Fibroblast of villous mesenchyme (primary cell): ENCODE data around the gene NAT16. TPM values are rescaled to one million over a fixed set of nuclear protein-coding genes. Genes with fewer than 3 reads are reported as not detected.
"Not testable (repeated sequence)": the region's sequence is repeated elsewhere in the genome, so short reads cannot be mapped to it uniquely, and the experiment has no call there.

Source experiments
- DNase-seq: peaks from one replicate; pipeline ENCODE4 v3.0.0-alpha.2; 2010; ENCODE audit warnings: low read depth
- H3K4me3 ChIP-seq: 2 replicates; pipeline ENCODE4 v1.5.1; 2011; ENCODE audit warnings: low read depth, mild to moderate bottlenecking, low read length
- small RNA-seq: library from RNA; depleted of rRNA; stranded (forward); fragments of <200 nt; gene quantifications from one replicate; pipeline ENCODE3, GENCODE V24; 2012
- total RNA-seq: library from RNA; depleted of rRNA; stranded (reverse); fragments of >200 nt; gene quantifications from 2 replicates; pipeline ENCODE4 v1.2.3, GENCODE V29; 2012
- TF ChIP-seq, protein P1 (sequence below): IDR thresholded peaks from 2 replicates; pipeline ENCODE4 v1.5.1; 2012; ENCODE audit warnings: low read depth, mild to moderate bottlenecking, low read length; ENCODE audit not compliant: insufficient read depth

NAT16 gene
- total RNA-seq, 1 donor, result not detected

DNA sequence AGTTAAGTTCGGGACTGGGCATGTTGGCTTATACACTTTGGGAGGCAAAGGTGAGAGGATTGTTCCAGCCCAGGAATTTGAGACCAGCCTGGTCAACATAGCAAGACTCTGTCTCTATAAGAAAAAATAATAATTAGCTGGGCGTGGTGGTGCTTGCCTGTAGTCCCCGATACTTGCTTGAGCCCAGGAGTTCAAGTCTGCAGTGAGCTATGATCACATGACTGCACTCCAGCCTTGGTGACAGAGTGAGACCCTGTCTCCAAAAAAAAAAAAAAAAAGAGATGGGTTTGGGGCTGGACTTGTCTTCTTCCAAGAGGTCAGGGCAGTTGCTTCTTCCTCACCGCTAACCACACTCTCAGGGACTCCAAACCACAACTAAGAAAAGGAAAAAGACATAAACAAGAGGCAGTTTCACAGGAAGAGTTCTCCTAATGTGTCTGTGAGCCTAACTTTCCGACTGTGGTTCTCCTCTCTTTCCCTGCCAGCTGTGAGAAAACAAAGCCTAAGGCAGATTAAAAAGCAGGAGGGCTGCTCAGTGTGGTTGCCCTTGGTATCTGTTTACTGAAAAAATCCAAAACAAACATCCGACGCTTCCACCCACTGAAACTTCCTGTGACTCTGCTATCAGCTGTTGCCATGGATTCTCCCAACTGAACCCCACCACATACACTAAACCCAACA is 55.6 kb downstream of the NAT16 start:
- DNase-seq, result peak; percentile 96
- TF ChIP-seq, protein P1, sequence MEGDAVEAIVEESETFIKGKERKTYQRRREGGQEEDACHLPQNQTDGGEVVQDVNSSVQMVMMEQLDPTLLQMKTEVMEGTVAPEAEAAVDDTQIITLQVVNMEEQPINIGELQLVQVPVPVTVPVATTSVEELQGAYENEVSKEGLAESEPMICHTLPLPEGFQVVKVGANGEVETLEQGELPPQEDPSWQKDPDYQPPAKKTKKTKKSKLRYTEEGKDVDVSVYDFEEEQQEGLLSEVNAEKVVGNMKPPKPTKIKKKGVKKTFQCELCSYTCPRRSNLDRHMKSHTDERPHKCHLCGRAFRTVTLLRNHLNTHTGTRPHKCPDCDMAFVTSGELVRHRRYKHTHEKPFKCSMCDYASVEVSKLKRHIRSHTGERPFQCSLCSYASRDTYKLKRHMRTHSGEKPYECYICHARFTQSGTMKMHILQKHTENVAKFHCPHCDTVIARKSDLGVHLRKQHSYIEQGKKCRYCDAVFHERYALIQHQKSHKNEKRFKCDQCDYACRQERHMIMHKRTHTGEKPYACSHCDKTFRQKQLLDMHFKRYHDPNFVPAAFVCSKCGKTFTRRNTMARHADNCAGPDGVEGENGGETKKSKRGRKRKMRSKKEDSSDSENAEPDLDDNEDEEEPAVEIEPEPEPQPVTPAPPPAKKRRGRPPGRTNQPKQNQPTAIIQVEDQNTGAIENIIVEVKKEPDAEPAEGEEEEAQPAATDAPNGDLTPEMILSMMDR, result no peak
- no peak overlapping the region for H3K4me3 ChIP-seq

DNA sequence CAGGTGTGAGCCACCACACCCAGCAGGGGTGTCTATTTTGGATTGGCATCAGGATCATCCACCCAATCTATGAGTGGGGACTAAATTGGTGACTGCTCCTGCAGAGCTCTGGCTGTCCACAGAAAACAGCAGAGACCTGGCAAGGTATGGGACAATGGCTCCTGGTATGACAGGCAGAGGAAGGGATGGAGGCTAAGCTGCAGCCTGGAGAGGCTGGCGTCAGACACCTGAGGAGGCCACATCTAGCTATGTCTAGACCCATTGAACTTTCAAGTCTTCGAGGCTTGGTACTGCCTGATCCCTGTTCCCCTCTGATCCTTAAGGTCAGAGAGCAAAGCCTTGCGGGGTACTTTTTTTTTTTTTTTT is 56.4 kb downstream of the NAT16 start:
- no peak overlapping the region for H3K4me3 ChIP-seq
- TF ChIP-seq, protein P1, result no peak
- no peak for DNase-seq

DNA sequence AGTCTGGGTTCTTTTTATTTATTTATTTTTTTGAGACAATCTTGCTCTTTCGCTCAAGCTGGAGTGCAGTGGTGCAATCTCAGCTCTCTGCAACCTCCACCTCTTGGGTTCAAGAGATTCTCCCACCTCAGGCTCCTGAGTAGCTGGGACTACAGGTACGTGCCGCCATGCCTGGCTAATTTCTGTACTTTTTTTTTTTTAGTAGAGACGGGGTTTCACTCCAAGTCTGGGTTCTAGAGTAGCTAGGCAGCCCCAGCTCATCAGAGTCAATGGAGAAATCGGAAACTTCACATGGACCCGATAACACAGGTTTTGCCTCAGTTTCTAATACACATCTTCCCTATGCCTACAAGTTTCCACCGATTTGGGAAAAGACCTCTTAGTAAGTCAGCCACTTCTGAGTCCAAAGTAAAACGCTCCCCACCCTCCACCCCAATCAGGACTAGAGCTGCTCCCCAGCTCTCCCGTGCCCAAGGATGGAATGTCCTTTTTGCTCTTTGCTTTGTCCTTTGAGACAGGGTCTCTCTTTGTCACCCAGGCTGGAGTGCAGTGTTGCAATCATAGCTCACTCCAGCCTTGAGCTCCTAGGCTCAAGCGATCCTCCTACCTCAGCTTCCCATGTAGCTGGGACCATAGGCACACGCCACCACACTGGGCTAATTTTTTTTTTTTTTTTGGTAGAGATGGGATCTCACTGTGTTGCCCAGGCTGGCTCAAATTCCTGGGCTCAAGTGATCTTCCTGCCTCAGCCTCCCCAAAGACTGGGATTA is 57.0 kb downstream of the NAT16 start:
- peak overlapping the region; percentile 55 for H3K4me3 ChIP-seq
- TF ChIP-seq, protein P1, result no peak
- no peak for DNase-seq

DNA sequence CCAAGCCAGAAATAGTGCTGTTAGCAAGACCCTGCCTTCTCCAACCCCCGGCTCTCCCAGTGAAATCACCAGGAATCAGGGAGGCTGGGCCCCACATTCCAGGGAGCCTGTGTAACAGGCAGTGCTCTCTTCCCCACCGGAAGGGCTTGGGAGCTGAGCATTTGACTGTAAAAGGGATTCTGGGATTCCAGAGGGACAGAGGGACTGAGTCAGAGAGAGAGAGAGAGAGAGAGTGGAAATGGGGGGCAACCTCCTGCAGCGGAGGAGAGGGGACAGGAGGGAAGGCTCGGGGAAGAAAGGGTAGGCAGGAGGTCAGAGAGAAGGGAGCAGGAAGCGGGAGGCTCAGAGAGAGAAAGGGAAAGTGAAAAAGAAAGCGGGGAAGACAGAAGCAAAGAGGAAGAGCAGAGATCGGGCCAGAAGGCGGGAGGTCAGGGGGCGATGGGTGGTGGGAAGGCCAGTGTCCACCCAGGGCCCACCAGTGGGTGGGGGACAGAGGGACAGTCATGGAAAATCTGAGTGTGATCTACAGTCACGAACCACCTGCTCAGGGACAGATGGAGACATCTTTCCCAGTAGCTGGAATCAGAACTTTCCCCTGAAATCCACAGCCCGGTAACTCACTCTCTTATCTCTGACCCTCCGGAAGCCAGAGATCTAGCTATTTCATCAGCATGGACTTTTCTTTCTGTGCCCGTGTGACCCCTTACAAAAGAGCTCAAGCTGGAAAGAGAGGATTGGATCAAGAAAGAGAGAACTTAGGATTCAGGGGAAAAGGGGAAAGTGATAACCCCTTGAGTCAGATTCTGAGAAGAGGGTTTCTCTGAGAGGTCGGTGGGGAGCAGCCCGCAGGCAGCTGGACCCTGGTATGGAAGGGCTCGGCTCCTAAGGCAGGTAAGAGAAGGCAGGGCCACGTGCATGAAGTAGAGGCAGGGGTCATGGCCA is 57.8 kb downstream of the NAT16 start:
- TF ChIP-seq, protein P1, result no peak
- peak; percentile 96 for DNase-seq
- peak overlapping the region; percentile 55 for H3K4me3 ChIP-seq

DNA sequence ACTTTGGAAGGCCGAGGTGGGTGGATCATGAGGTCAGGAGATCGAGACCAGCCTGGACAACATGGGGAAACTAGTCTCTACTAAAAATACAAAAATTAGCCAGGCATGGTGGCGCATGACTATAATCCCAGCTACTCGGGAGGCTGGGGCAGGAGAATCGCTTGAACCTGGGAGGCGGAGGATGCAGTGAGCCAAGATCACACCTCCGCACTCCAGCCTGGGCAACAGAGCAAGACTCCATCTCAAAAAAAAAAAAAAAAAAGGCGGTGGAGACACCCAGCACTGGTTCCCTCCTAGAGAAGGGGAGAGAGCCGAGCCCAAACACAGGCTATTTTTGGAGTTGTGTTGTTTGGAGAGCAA is 58.5 kb downstream of the NAT16 start:
- not testable (repeated sequence) for H3K4me3 ChIP-seq, DNase-seq

Small RNA genes within 50 kb of the gene (small RNA-seq; reads per million reads assigned to genes)
- not detected for gene MIR4653

Other genes with a start within 250 kb of the NAT16 start
- not detected in 2 replicates for gene MUC3A, start 230.8 kb downstream of the NAT16 start, total RNA-seq
- under 0.01 TPM in 1 of 2 replicates, not detected in the other for gene MUC12, start 210.7 kb downstream of the NAT16 start, total RNA-seq
- gene MUC17, start 160.2 kb downstream of the NAT16 start, total RNA-seq, result not detected in 2 replicates
- gene TRIM56, start 94.8 kb downstream of the NAT16 start, total RNA-seq, result 11.0 and 16.0 TPM in 2 replicates
- gene SERPINE1, start 53.2 kb downstream of the NAT16 start, total RNA-seq, result 700 and 921 TPM in 2 replicates
- gene AP1S1, start 25.8 kb downstream of the NAT16 start, total RNA-seq, result 129 and 154 TPM in 2 replicates
- gene VGF, start 14.7 kb downstream of the NAT16 start, total RNA-seq, result under 0.01 TPM in 1 of 2 replicates, not detected in the other
- gene MOGAT3, start 20.7 kb upstream of the NAT16 start, total RNA-seq, result not detected in 2 replicates
- 89.9 and 90.2 TPM in 2 replicates for gene PLOD3, start 37.3 kb upstream of the NAT16 start, total RNA-seq
- 75.6 and 92.1 TPM in 2 replicates for gene ZNHIT1, start 37.9 kb upstream of the NAT16 start, total RNA-seq
- gene CLDN15, start 57.5 kb upstream of the NAT16 start, total RNA-seq, result 3.2 and 4.7 TPM in 2 replicates
- gene FIS1, start 64.8 kb upstream of the NAT16 start, total RNA-seq, result 123 and 134 TPM in 2 replicates
- gene IFT22, start 141.5 kb upstream of the NAT16 start, total RNA-seq, result 25.5 and 26.4 TPM in 2 replicates
- gene COL26A1, start 182.6 kb upstream of the NAT16 start, total RNA-seq, result not detected in 2 replicates